Measurements from ENCODE around the gene CDC34. TPM values are rescaled to one million over a fixed set of nuclear protein-coding genes. Genes with fewer than 3 reads are reported as not detected.

CDC34 gene
- total RNA-seq, 2 donors from 2014 or later = 77.0 to 101 TPM

DNA sequence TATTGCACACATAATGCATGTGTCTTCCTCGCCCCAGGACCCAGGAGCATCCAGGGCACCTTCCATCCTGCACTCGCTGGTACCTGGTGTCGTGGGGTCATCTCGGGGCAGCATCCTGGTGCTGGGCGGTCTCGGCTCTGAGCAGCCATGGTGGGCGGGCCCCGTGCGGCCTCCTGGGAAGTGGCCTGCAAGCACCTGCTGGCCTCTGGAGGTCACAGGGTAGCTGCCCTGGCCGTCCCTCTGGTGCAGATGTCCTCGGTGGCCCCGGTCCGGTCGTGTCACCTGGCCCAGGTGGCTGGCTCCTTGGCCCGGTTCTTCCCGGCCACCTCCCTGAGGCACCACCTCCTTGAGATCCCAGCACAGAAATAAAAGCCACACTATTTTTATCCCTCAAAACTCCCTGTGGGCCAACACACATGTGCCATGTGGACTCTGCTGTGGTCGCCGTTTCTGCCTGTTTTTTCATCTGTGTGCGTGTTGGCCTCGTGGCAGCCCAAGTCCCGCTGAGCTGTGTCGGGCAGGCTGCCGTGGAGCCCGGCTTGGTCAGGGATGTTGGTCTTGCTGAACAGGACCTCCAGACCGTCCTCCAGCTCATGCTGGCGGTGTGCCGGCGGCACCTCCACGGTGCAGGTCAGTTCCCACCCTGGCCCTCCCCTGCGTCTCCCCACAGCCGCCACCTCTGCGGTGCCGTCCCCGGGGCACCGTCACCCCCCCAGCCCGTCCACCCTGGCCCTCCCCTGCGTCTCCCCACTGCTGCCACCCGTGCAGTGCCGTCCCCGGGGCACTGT, 7.3 kb downstream of the CDC34 start:
- DNase-seq (no peak), ATAC-seq (no peak)
- intact Hi-C loops (cut with DNase I) = no loop called here
- peaks cover 0 to 25% of the 10 kb centered on the region in 2 donors for H3K36me3 ChIP-seq (replicated peaks in 1 of 2; ENCODE audit: insufficient read depth in 1 of 2, low read depth in 2 of 2)
- no peaks in the 10 kb centered on the region for H3K9me3 ChIP-seq
- TF ChIP-seq, protein P1, sequence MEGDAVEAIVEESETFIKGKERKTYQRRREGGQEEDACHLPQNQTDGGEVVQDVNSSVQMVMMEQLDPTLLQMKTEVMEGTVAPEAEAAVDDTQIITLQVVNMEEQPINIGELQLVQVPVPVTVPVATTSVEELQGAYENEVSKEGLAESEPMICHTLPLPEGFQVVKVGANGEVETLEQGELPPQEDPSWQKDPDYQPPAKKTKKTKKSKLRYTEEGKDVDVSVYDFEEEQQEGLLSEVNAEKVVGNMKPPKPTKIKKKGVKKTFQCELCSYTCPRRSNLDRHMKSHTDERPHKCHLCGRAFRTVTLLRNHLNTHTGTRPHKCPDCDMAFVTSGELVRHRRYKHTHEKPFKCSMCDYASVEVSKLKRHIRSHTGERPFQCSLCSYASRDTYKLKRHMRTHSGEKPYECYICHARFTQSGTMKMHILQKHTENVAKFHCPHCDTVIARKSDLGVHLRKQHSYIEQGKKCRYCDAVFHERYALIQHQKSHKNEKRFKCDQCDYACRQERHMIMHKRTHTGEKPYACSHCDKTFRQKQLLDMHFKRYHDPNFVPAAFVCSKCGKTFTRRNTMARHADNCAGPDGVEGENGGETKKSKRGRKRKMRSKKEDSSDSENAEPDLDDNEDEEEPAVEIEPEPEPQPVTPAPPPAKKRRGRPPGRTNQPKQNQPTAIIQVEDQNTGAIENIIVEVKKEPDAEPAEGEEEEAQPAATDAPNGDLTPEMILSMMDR (IDR thresholded peaks at IDR 0.05) = no peak
- no peak for TF ChIP-seq POLR2A (IDR thresholded peaks at IDR 0.05)
- H3K4me3 ChIP-seq = no peak overlapping the region
- no peaks in the 10 kb centered on the region for H3K27me3 ChIP-seq
- H3K4me1 ChIP-seq = peaks cover 19% of the 10 kb centered on the region
- no peak overlapping the region for H3K27ac ChIP-seq
- WGBS, 2 donors = 81 to 89% methylated on average over 19 to 40 of the region's 40 CpGs

DNA sequence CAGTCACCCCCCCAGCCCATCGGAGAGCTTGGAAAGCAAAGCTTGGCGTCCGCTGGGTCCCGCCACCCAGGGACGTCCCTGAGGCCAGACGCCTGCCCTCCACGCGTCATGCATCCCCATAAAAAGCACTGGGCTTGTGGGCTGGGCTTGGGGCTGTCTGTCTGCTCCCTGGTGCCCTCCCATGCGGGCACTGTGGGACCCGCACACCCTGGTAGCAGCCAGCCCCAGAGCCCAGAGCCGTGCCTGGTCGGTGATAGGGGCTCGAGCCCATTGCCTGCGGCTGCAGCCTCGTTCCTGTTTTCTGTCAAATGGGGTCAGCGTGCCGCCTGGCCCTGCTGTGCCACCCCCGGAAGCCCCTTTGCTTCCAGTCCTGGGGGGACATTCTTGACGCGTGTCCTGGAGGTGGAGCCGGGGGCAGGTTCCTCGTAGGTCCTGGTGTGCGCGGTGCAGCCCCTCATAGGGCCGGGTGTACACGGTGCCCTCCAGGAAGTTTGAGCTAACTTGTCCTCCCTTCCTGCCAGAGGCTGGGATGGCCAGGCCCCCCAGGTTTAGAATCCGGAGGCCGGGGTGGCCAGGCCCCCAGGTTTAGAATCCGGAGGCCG, 8.0 kb downstream of the CDC34 start:
- ATAC-seq (no peak), DNase-seq (no peak)
- no peak overlapping the region for H3K4me3 ChIP-seq
- H3K9me3 ChIP-seq = no peaks in the 10 kb centered on the region
- TF ChIP-seq, protein P1 (IDR thresholded peaks at IDR 0.05) = no peak
- no peak for TF ChIP-seq POLR2A (IDR thresholded peaks at IDR 0.05)
- peaks cover 13% of the 10 kb centered on the region for H3K4me1 ChIP-seq
- H3K27ac ChIP-seq = no peak overlapping the region
- H3K36me3 ChIP-seq (replicated peaks in 1 of 2; ENCODE audit: insufficient read depth in 1 of 2, low read depth in 2 of 2) = peaks cover 0 to 25% of the 10 kb centered on the region in 2 donors
- 91 to 95% methylated on average over 4 to 26 of the region's 30 CpGs for WGBS, 2 donors
- H3K27me3 ChIP-seq = no peaks in the 10 kb centered on the region
- intact Hi-C loops (cut with DNase I) = no loop called here

DNA sequence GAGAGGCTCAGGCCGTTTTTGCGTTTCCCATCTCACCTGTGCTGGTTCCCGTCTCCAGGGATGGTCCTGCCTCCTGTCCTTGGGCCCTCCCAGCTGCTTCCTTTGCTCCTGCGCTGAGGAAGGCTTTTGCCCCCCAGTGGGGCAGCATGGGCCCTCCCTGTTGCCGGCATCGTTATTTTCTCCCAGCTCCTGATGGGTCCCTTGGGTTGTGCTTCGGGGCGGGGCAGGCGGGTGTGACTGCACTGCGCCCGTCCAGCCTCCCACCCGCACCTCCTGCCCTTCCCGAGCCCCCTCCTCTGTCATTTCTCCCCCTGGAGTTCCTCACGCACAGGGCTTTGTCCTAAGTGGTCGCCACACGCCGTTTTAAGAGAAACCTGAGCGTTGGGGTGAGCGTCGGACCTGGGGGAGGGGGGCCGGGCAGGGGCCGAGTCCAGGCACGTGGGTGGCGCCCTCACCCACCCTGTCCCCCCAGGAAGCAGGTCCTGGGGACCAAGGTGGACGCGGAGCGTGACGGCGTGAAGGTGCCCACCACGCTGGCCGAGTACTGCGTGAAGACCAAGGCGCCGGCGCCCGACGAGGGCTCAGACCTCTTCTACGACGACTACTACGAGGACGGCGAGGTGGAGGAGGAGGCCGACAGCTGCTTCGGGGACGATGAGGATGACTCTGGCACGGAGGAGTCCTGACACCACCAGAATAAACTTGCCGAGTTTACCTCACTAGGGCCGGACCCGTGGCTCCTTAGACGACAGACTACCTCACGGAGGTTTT, 9.5 kb downstream of the CDC34 start:
- DNase-seq (no peak), ATAC-seq (no peak)
- no peak overlapping the region for H3K4me3 ChIP-seq
- H3K36me3 ChIP-seq (replicated peaks in 1 of 2; ENCODE audit: insufficient read depth in 1 of 2, low read depth in 2 of 2) = peaks cover 0 to 24% of the 10 kb centered on the region in 2 donors
- no peaks in the 10 kb centered on the region for H3K9me3 ChIP-seq
- WGBS, 2 donors = 88 to 93% methylated on average over 50 to 51 of the region's 51 CpGs
- no peaks in the 10 kb centered on the region for H3K27me3 ChIP-seq
- H3K4me1 ChIP-seq = no peaks in the 10 kb centered on the region
- intact Hi-C loops (cut with DNase I) = no loop called here
- TF ChIP-seq, protein P1 (IDR thresholded peaks at IDR 0.05) = no peak
- no peak for TF ChIP-seq POLR2A (IDR thresholded peaks at IDR 0.05)
- no peak overlapping the region for H3K27ac ChIP-seq

DNA sequence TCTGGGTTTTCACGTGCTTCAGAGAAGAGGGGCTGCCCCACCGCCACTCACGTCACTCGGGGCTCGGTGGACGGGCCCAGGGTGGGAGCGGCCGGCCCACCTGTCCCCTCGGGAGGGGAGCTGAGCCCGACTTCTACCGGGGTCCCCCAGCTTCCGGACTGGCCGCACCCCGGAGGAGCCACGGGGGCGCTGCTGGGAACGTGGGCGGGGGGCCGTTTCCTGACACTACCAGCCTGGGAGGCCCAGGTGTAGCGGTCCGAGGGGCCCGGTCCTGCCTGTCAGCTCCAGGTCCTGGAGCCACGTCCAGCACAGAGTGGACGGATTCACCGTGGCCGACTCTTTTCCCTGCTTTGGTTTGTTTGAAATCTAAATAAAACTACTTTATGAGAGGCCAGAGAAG, 10.1 kb downstream of the CDC34 start:
- no peaks in the 10 kb centered on the region for H3K9me3 ChIP-seq
- no peak for TF ChIP-seq POLR2A (IDR thresholded peaks at IDR 0.05)
- TF ChIP-seq, protein P1 (IDR thresholded peaks at IDR 0.05) = no peak
- H3K27me3 ChIP-seq = no peaks in the 10 kb centered on the region
- ATAC-seq = no peak
- intact Hi-C loops (cut with DNase I) = no loop called here
- no peaks in the 10 kb centered on the region for H3K4me1 ChIP-seq
- H3K4me3 ChIP-seq = no peak overlapping the region
- 86 to 92% methylated on average over 14 to 26 of the region's 26 CpGs for WGBS, 2 donors
- peaks cover 0 to 17% of the 10 kb centered on the region in 2 donors for H3K36me3 ChIP-seq (replicated peaks in 1 of 2; ENCODE audit: insufficient read depth in 1 of 2, low read depth in 2 of 2)
- DNase-seq = no peak
- no peak overlapping the region for H3K27ac ChIP-seq
